ENCODE data around the gene MACROD2.

MACROD2 gene

GRCh38 chr20:15576411-15576810, 1581.1 kb downstream of the MACROD2 start:
- H3K4me3 ChIP-seq (ENCODE audit: control insufficient read depth, low read depth, low read length) = no peak overlapping the region
- no peak for TF ChIP-seq CTCF (IDR thresholded peaks at IDR 0.05; ENCODE audit: control insufficient read depth, insufficient read depth, low read depth, low read length, missing control alignments)
- no peak for DNase-seq (ENCODE audit: low read depth)

- no peak for TF ChIP-seq CTCF (IDR thresholded peaks at IDR 0.05; ENCODE audit: control insufficient read depth, insufficient read depth, low read depth, low read length, missing control alignments)
- no peak for DNase-seq (ENCODE audit: low read depth)
- no peak overlapping the region for H3K4me3 ChIP-seq (ENCODE audit: control insufficient read depth, low read depth, low read length)
Measured at GRCh38 chr20:15578113-15578512, 1582.8 kb downstream of the MACROD2 start.

GRCh38 chr20:15579688-15580087, 1584.4 kb downstream of the MACROD2 start:
- TF ChIP-seq CTCF (IDR thresholded peaks at IDR 0.05; ENCODE audit: control insufficient read depth, insufficient read depth, low read depth, low read length, missing control alignments) = no peak
- H3K4me3 ChIP-seq (ENCODE audit: control insufficient read depth, low read depth, low read length) = no peak overlapping the region

GRCh38 chr20:15582146-15582760, 1586.9 kb downstream of the MACROD2 start:
- no peak for TF ChIP-seq CTCF (IDR thresholded peaks at IDR 0.05; ENCODE audit: control insufficient read depth, insufficient read depth, low read depth, low read length, missing control alignments)
- no peak for DNase-seq (ENCODE audit: low read depth)
- no peak overlapping the region for H3K4me3 ChIP-seq (ENCODE audit: control insufficient read depth, low read depth, low read length)

More at GRCh38 chr20:15579688-15580087, 1584.4 kb downstream of the MACROD2 start:
- no peak for DNase-seq (ENCODE audit: low read depth)

- no peak for DNase-seq (ENCODE audit: low read depth)
- peak; percentile 15 for TF ChIP-seq CTCF (IDR thresholded peaks at IDR 0.05; ENCODE audit: control insufficient read depth, insufficient read depth, low read depth, low read length, missing control alignments)
Measured at GRCh38 chr20:15584507-15584906, 1589.2 kb downstream of the MACROD2 start.

GRCh38 chr20:15593081-15593480, 1597.8 kb downstream of the MACROD2 start:
- DNase-seq (ENCODE audit: low read depth) = no peak
- no peak for TF ChIP-seq CTCF (IDR thresholded peaks at IDR 0.05; ENCODE audit: control insufficient read depth, insufficient read depth, low read depth, low read length, missing control alignments)
- no peak overlapping the region for H3K4me3 ChIP-seq (ENCODE audit: control insufficient read depth, low read depth, low read length)

More at GRCh38 chr20:15584507-15584906, 1589.2 kb downstream of the MACROD2 start:
- no peak overlapping the region for H3K4me3 ChIP-seq (ENCODE audit: control insufficient read depth, low read depth, low read length)
